NT2/D1 (cell line): Measurements from ENCODE around the gene PLEKHG5.

Experiments
- SUZ12 ChIP-seq: IDR thresholded peaks from 2 replicates; pipeline ENCODE4 v1.6.1; 2011; ENCODE audit not compliant: insufficient read length, insufficient read depth; ENCODE audit errors: extremely low read depth
- YY1 ChIP-seq: IDR thresholded peaks from 2 replicates; pipeline ENCODE4 v1.6.1; 2011; ENCODE audit not compliant: insufficient read length, insufficient read depth
- ZNF274 ChIP-seq: IDR thresholded peaks from 2 replicates; pipeline ENCODE4 v1.6.1; 2011; ENCODE audit warnings: mild to moderate bottlenecking, low read depth, low read length

GRCh38 chr1:6476483-6476882 is 15.0 kb downstream of the PLEKHG5 start:
- TF ChIP-seq YY1 (no peak), ZNF274 (no peak), SUZ12 (no peak)
